Gastrocnemius medialis (tissue), 4 donors: ENCODE data around the gene LTN1. TPM values are rescaled to one million over a fixed set of nuclear protein-coding genes. Genes with fewer than 3 reads are reported as not detected.

ENCODE experiments used
- ATAC-seq, 2 donors: fragments of 150-250 bp; one replicate each; pipeline ENCODE4 v1.9.1; 2016
- DNase-seq, 2 donors: peaks; one replicate each; pipeline ENCODE4 v3.0.0-alpha.2; 2019
- H3K27ac ChIP-seq, 4 donors: fragments of 200-600 bp; sonication (generic); 1 replicate in 1 of 4; 2 replicates in 3 of 4; pipeline ENCODE4 v1.5.1; 2016 to 2018; ENCODE audit warnings: mild to moderate bottlenecking in 2 of 4, moderate library complexity in 1 of 4
- H3K27me3 ChIP-seq, 3 donors: fragments of 200-600 bp; sonication (generic) in 2 of 3; 1 replicate in 1 of 3; 2 replicates in 2 of 3; pipeline versions ENCODE4 v1.5.1 to v1.6.0; 2016 to 2019; ENCODE audit warnings: mild to moderate bottlenecking in 1 of 3, moderate library complexity in 1 of 3
- H3K36me3 ChIP-seq, 2 donors: fragments of 200-600 bp; sonication (generic) in 1 of 2; one replicate each; pipeline ENCODE4 v1.5.1; 2017 to 2018
- H3K4me1 ChIP-seq, 2 donors: fragments of 200-600 bp; sonication (generic) in 1 of 2; one replicate each; pipeline ENCODE4 v1.5.1; 2016 to 2017; ENCODE audit warnings: mild to moderate bottlenecking in 2 of 2
- H3K4me3 ChIP-seq, 4 donors: fragments of 200-600 bp; sonication (generic) in 3 of 4; 1 replicate in 1 of 4; 2 replicates in 3 of 4; pipeline ENCODE4 v1.5.1; 2016 to 2019; ENCODE audit warnings: mild to moderate bottlenecking in 2 of 4
- H3K9me3 ChIP-seq, 3 donors: fragments of 200-600 bp; sonication (generic) in 2 of 3; 1 replicate in 1 of 3; 2 replicates in 2 of 3; pipeline ENCODE4 v1.5.1; 2016 to 2019
- POLR2A ChIP-seq, 2 donors: fragments of 450-650 bp; IDR thresholded peaks; one replicate each; pipeline ENCODE4 v1.6.1; 2017; ENCODE audit warnings: antibody characterized with exemption in 2 of 2, mild to moderate bottlenecking in 2 of 2, moderate library complexity in 2 of 2
- in situ Hi-C, 4 donors: fragments of 200-750 bp; cut with MboI; loops; one replicate each; pipeline versions ENCODE4 v1.15.0 to v1.8.0; 2017; ENCODE audit warnings: low sequenced_read_pairs in 4 of 4
- intact Hi-C: fragments of 100-400 bp; cut with DNase I; formaldehyde crosslinking; loops from one replicate; pipeline ENCODE4 v1.15.1; 2023; ENCODE audit warnings: low total_unique reads
- total RNA-seq, 4 donors: library from RNA; depleted of rRNA; stranded (reverse); fragments of >200 nt; gene quantifications; one replicate each; pipeline versions ENCODE4 v1.1.0 to v1.2.3, GENCODE V29; 2016
- TF ChIP-seq, protein P1 (sequence below), 5 experiments: fragments of 450-650 bp in 3 of 5; fragments of 200-600 bp in 2 of 5; sonication (generic) in 2 of 5; IDR thresholded peaks in 4 of 5; conservative IDR thresholded peaks in 1 of 5; 1 replicate in 4 of 5; 2 replicates in 1 of 5; pipeline ENCODE4 v1.5.1; 2016 to 2019; ENCODE audit warnings: antibody characterized with exemption in 5 of 5, mild to moderate bottlenecking in 3 of 5, moderate library complexity in 3 of 5

The LTN1 gene
- total RNA-seq, 4 donors from 2014 or later = 22.7 to 33.3 (median 23.2) TPM

DNA sequence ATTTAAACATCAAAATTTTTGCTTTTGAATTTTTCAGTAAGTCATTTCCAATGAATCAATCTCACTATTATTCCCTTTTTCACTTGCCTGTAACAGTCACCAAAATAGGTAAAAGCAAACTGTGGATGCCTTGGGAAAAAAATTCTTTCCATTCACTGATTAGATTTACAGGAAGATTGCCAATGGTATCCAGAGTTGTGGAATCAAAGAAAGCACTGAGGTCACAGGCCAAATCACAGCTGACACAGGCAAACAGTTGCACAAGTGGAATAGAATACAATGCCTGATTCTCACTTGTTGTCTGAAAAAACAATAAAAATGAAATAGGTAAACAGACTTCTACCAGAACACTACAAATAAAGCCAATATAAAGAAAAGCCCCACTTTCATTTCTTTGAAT is 48.4 kb downstream of the LTN1 start:
- Histone ChIP-seq H3K4me3 (no peak overlapping the region), H3K27ac (no peak overlapping the region), H3K4me1 (no peaks in the 10 kb centered on the region), H3K9me3 (no peaks in the 10 kb centered on the region), H3K27me3 (no peaks in the 10 kb centered on the region), H3K36me3 (peaks cover 11 to 67% of the 10 kb centered on the region in 2 donors)
- ATAC-seq = no peak
- DNase-seq = no peak
- TF ChIP-seq, protein P1, sequence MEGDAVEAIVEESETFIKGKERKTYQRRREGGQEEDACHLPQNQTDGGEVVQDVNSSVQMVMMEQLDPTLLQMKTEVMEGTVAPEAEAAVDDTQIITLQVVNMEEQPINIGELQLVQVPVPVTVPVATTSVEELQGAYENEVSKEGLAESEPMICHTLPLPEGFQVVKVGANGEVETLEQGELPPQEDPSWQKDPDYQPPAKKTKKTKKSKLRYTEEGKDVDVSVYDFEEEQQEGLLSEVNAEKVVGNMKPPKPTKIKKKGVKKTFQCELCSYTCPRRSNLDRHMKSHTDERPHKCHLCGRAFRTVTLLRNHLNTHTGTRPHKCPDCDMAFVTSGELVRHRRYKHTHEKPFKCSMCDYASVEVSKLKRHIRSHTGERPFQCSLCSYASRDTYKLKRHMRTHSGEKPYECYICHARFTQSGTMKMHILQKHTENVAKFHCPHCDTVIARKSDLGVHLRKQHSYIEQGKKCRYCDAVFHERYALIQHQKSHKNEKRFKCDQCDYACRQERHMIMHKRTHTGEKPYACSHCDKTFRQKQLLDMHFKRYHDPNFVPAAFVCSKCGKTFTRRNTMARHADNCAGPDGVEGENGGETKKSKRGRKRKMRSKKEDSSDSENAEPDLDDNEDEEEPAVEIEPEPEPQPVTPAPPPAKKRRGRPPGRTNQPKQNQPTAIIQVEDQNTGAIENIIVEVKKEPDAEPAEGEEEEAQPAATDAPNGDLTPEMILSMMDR (IDR thresholded peaks at IDR 0.05 in 4 of 5, conservative IDR thresholded peaks at IDR 0.05 in 1 of 5) = no peak
- TF ChIP-seq POLR2A (IDR thresholded peaks at IDR 0.05) = no peak
- in situ Hi-C loops = loop anchor here in 1 of 4 donors (10.0 kb wide), 1 partner anchor 199 kb away; no protein-coding TSS in a partner anchor
- intact Hi-C loops = loop anchor here (10.0 kb wide), 1 partner anchor 419 kb away; no protein-coding TSS in a partner anchor

- Histone ChIP-seq H3K27me3 (no peaks in the 10 kb centered on the region), H3K4me3 (no peak overlapping the region), H3K4me1 (no peaks in the 10 kb centered on the region), H3K36me3 (peaks cover 11 to 65% of the 10 kb centered on the region in 2 donors), H3K27ac (no peak overlapping the region), H3K9me3 (no peaks in the 10 kb centered on the region)
- DNase-seq (no peak), ATAC-seq (no peak)
- no peak for TF ChIP-seq POLR2A (IDR thresholded peaks at IDR 0.05)
- TF ChIP-seq, protein P1 (IDR thresholded peaks at IDR 0.05 in 4 of 5, conservative IDR thresholded peaks at IDR 0.05 in 1 of 5) = no peak
- in situ Hi-C loops = loop anchor here in 1 of 4 donors (10.0 kb wide), 1 partner anchor 199 kb away; no protein-coding TSS in a partner anchor
- intact Hi-C loops = loop anchor here (10.0 kb wide), 1 partner anchor 419 kb away; no protein-coding TSS in a partner anchor
Observed at GRCh38 chr21:28943631-28944030, 49.0 kb downstream of the LTN1 start.

- Histone ChIP-seq H3K36me3 (peaks cover 0 to 58% of the 10 kb centered on the region in 2 donors), H3K9me3 (no peaks in the 10 kb centered on the region), H3K27me3 (no peaks in the 10 kb centered on the region), H3K4me3 (no peak overlapping the region), H3K27ac (no peak overlapping the region), H3K4me1 (no peaks in the 10 kb centered on the region)
- no peak for TF ChIP-seq POLR2A (IDR thresholded peaks at IDR 0.05)
- TF ChIP-seq, protein P1 (IDR thresholded peaks at IDR 0.05 in 4 of 5, conservative IDR thresholded peaks at IDR 0.05 in 1 of 5) = no peak
- ATAC-seq (no peak), DNase-seq (no peak)
- in situ Hi-C loops = no loop called here
- intact Hi-C loops = no loop called here
Observed at GRCh38 chr21:28938726-28939125, 54.0 kb downstream of the LTN1 start.

DNA sequence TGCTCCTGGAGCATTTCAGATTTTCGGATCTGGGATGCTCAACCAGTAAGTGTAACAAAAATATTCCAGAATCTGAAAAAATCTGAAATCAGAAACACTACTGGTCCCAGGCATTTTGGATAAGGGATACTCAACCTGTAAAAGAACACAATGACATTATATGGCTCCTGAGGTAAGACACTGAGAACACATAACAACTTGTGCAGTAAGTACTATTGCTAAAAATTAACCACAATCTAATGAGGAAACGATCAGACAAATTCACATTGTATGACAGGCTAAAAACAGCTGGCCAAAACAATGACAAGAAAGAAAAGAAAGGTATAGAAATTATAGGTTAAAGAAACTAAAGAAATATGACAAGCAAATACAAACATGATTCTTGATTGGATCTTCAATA is 54.9 kb downstream of the LTN1 start:
- Histone ChIP-seq H3K4me3 (no peak overlapping the region), H3K27me3 (no peaks in the 10 kb centered on the region), H3K36me3 (peaks cover 0 to 54% of the 10 kb centered on the region in 2 donors), H3K4me1 (no peaks in the 10 kb centered on the region), H3K9me3 (no peaks in the 10 kb centered on the region), H3K27ac (no peak overlapping the region)
- TF ChIP-seq POLR2A (IDR thresholded peaks at IDR 0.05) = no peak
- TF ChIP-seq, protein P1 (IDR thresholded peaks at IDR 0.05 in 4 of 5, conservative IDR thresholded peaks at IDR 0.05 in 1 of 5) = no peak
- intact Hi-C loops = no loop called here
- in situ Hi-C loops = no loop called here
- ATAC-seq = no peak
- DNase-seq = no peak

- Histone ChIP-seq H3K36me3 (peaks cover 0 to 47% of the 10 kb centered on the region in 2 donors), H3K4me3 (no peak overlapping the region), H3K4me1 (no peaks in the 10 kb centered on the region), H3K9me3 (no peaks in the 10 kb centered on the region), H3K27me3 (no peaks in the 10 kb centered on the region), H3K27ac (no peak overlapping the region)
- ATAC-seq = no peak
- DNase-seq = no peak
- in situ Hi-C loops (no loop called here), intact Hi-C loops (no loop called here)
- TF ChIP-seq, protein P1 (IDR thresholded peaks at IDR 0.05 in 4 of 5, conservative IDR thresholded peaks at IDR 0.05 in 1 of 5) = no peak
- no peak for TF ChIP-seq POLR2A (IDR thresholded peaks at IDR 0.05)
Observed at GRCh38 chr21:28936721-28937120, 56.0 kb downstream of the LTN1 start.
